ENCODE measurements around the gene ABHD6.

The ABHD6 gene

DNA sequence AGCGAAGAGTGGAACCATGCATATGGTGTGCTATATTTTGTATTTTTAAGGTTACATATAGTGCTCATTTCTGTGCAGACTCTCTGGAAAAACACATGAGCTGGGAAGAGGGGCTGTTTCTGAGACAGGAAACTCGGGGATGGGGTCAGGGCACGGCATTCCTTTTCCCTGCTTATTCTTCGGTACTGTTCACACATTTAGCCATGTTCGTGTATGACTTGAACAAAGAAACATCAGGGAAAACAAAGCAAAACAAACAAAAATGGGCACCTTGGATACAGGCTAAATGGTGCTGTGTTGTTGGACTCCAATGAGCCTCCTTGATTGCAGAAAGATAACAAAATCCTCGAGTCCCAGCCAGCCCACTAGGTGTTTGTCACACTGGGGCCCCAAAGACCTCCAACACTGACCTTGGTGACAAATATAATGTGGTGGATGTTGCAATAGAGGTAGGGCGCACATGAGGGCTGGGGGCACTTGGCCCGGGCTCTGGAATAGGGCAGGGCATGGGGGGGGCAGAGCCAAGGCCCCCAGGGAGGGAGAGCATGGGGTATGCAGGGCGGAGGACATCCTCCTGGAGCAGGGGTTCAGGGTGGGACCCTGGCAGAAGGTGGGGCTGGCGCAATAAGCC, 46.1 kb upstream of the ABHD6 start:
- Mint-ChIP-seq H3K9me3 (peaks cover 3% of the 10 kb centered on the region), H3K27me3 (ENCODE audit: low read depth, poor library complexity) (peaks cover 7% of the 10 kb centered on the region), H3K4me3 (no peak overlapping the region), H3K36me3 (ENCODE audit: low read depth) (no peaks in the 10 kb centered on the region), H3K4me1 (peaks cover 57% of the 10 kb centered on the region), H3K27ac (no peak overlapping the region)
- TF ChIP-seq, protein P1, sequence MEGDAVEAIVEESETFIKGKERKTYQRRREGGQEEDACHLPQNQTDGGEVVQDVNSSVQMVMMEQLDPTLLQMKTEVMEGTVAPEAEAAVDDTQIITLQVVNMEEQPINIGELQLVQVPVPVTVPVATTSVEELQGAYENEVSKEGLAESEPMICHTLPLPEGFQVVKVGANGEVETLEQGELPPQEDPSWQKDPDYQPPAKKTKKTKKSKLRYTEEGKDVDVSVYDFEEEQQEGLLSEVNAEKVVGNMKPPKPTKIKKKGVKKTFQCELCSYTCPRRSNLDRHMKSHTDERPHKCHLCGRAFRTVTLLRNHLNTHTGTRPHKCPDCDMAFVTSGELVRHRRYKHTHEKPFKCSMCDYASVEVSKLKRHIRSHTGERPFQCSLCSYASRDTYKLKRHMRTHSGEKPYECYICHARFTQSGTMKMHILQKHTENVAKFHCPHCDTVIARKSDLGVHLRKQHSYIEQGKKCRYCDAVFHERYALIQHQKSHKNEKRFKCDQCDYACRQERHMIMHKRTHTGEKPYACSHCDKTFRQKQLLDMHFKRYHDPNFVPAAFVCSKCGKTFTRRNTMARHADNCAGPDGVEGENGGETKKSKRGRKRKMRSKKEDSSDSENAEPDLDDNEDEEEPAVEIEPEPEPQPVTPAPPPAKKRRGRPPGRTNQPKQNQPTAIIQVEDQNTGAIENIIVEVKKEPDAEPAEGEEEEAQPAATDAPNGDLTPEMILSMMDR (IDR thresholded peaks at IDR 0.05): no peak
- DNase-seq: no peak

- H3K27me3 Mint-ChIP-seq (ENCODE audit: low read depth, poor library complexity): peaks cover 7% of the 10 kb centered on the region
- peak overlapping the region; percentile 68 for H3K27ac Mint-ChIP-seq
- peak overlapping the region; percentile 46 for H3K4me3 Mint-ChIP-seq
These were observed 45.5 kb upstream of the ABHD6 start for GRCh38 chr3:58192069-58192468.

DNA sequence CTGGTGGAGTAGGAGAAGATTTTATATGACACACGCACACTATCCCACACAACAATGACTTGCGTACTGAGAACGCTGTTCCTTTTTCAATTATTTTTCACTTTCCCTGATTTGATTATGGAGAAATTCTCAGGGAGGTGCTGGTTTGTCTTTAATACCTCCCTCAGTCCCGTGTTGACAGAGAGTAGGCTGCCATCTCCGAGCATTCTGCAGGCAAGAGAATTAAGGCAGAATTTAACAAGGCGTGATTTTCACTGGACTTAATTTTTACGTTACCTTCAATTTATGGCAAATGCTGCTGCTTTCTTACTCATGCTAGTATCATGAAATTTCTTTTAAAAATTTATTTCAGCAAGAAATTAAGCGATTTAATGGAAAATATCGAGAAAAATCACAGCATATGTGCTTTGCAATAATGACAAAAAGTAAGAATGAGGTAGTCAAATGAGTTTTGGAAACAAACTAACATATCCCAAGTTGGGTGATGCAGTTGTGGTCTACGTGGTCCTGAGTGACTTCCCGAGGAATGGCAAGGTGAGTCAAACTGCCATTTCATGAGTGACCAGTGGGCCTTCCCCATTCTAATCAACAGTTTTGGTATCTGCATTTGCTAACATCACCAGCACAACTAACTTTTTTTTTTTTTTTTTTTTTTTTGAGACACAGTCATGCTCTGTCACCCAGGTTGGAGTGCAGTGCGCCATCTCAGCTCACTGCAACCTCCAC, 43.7 kb upstream of the ABHD6 start:
- TF ChIP-seq, protein P1 (IDR thresholded peaks at IDR 0.05): no peak
- no peak overlapping the region for H3K27ac Mint-ChIP-seq
- no peak overlapping the region for H3K4me3 Mint-ChIP-seq
- no peak for DNase-seq
- peaks cover 3% of the 10 kb centered on the region for H3K9me3 Mint-ChIP-seq
- H3K4me1 Mint-ChIP-seq: peaks cover 44% of the 10 kb centered on the region
- peaks cover 10% of the 10 kb centered on the region for H3K27me3 Mint-ChIP-seq (ENCODE audit: low read depth, poor library complexity)
- H3K36me3 Mint-ChIP-seq (ENCODE audit: low read depth): no peaks in the 10 kb centered on the region

More at GRCh38 chr3:58192069-58192468, 45.5 kb upstream of the ABHD6 start:
- TF ChIP-seq, protein P1 (IDR thresholded peaks at IDR 0.05): no peak
- peaks cover 57% of the 10 kb centered on the region for H3K4me1 Mint-ChIP-seq
- peaks cover 3% of the 10 kb centered on the region for H3K9me3 Mint-ChIP-seq
- DNase-seq: peak; percentile 21
- H3K36me3 Mint-ChIP-seq (ENCODE audit: low read depth): no peaks in the 10 kb centered on the region

- DNase-seq: no peak
- Mint-ChIP-seq H3K9me3 (peaks cover 3% of the 10 kb centered on the region), H3K4me3 (no peak overlapping the region), H3K36me3 (ENCODE audit: low read depth) (no peaks in the 10 kb centered on the region), H3K27me3 (ENCODE audit: low read depth, poor library complexity) (peaks cover 6% of the 10 kb centered on the region), H3K27ac (no peak overlapping the region), H3K4me1 (peaks cover 30% of the 10 kb centered on the region)
- TF ChIP-seq, protein P1 (IDR thresholded peaks at IDR 0.05): no peak
These were observed 40.0 kb upstream of the ABHD6 start for GRCh38 chr3:58197588-58197987.

DNA sequence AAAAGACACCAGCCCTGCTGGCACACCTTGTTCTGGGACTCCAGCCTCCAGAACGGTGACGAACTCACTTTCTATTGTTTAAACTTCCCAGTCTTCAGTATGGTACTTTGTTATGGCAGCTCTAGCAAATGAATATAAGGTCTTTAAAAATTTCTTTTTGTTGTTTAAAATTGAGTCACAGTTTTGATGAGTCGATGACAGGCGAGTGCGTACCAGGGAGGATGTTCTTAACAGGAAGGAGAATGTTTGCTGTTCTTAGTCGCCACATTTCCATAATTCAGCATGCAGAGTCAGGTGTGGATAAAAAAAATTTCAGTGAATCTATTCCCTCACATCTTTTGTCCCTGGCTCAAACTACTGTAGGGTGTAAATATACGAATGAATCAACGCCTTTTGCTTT, 39.2 kb upstream of the ABHD6 start:
- TF ChIP-seq, protein P1 (IDR thresholded peaks at IDR 0.05): no peak
- no peak for DNase-seq
- Mint-ChIP-seq H3K4me3 (no peak overlapping the region), H3K9me3 (peaks cover 7% of the 10 kb centered on the region), H3K27me3 (ENCODE audit: low read depth, poor library complexity) (peaks cover 10% of the 10 kb centered on the region), H3K4me1 (peaks cover 30% of the 10 kb centered on the region), H3K27ac (no peak overlapping the region), H3K36me3 (ENCODE audit: low read depth) (no peaks in the 10 kb centered on the region)

All from nephron progenitor cell (in vitro differentiated cells).